Left ventricle myocardium inferior (tissue), 1 donor: Measurements from ENCODE around the gene STAT5A. TPM values are rescaled to one million over a fixed set of nuclear protein-coding genes. Genes with fewer than 3 reads are reported as not detected.
"Not testable (repeated sequence)": the region's sequence is repeated elsewhere in the genome, so short reads cannot be mapped to it uniquely, and the experiment has no call there.

Experiments used
- DNase-seq: peaks from one replicate; pipeline ENCODE4 v3.0.0-alpha.2; 2020
- H3K27ac ChIP-seq: fragments of 200-600 bp; replicated peaks from 2 replicates; pipeline ENCODE4 v1.8.0; 2021
- H3K27me3 ChIP-seq: fragments of 200-600 bp; 2 replicates; pipeline ENCODE4 v1.8.0; 2021; ENCODE audit warnings: low read depth
- H3K36me3 ChIP-seq: fragments of 200-600 bp; 2 replicates; pipeline ENCODE4 v1.8.0; 2021
- H3K4me1 ChIP-seq: fragments of 200-600 bp; 2 replicates; pipeline ENCODE4 v1.8.0; 2021
- H3K4me3 ChIP-seq: fragments of 200-600 bp; 2 replicates; pipeline ENCODE4 v1.8.0; 2021; ENCODE audit warnings: mild to moderate bottlenecking, moderate library complexity
- H3K9me3 ChIP-seq: fragments of 200-600 bp; replicated peaks from 2 replicates; pipeline ENCODE4 v1.8.0; 2021
- intact Hi-C: fragments of 100-400 bp; cut with micrococcal nuclease; formaldehyde crosslinking; loops from one replicate; pipeline ENCODE4 v1.11.0; 2022
- long read RNA-seq: library from polyadenylated mRNA; unstranded; transcript quantifications from one replicate; pipeline ENCODE4 v2.0.0, GENCODE V29; 2021
- total RNA-seq: library from RNA; stranded (reverse); fragmentation: NEBNext Ultra II Directional; extraction: Animal tissue kit (Norgen Biotek cat#: 25700); gene quantifications from one replicate; pipeline ENCODE4 v1.2.1, GENCODE V29; 2021
- TF ChIP-seq, protein P1 (sequence below): fragments of 200-600 bp; IDR thresholded peaks from 2 replicates; pipeline ENCODE4 v1.8.0; 2021; ENCODE audit warnings: antibody characterized with exemption, mild to moderate bottlenecking, borderline replicate concordance
- donor health status: DM: no; HTN: yes; CAD: no; lungs with severe emphysema.

The STAT5A gene
- total RNA-seq = 16.7 TPM
- long read RNA-seq, transcript STAT5A-211 (19 exons, 3,318 nt) = major isoform, 21 of 35 reads
- long read RNA-seq, partial matches to known transcripts = 9 of 35 reads
- long read RNA-seq, other reads (novel, unspliced or antisense) = 3 of 35 reads

DNA sequence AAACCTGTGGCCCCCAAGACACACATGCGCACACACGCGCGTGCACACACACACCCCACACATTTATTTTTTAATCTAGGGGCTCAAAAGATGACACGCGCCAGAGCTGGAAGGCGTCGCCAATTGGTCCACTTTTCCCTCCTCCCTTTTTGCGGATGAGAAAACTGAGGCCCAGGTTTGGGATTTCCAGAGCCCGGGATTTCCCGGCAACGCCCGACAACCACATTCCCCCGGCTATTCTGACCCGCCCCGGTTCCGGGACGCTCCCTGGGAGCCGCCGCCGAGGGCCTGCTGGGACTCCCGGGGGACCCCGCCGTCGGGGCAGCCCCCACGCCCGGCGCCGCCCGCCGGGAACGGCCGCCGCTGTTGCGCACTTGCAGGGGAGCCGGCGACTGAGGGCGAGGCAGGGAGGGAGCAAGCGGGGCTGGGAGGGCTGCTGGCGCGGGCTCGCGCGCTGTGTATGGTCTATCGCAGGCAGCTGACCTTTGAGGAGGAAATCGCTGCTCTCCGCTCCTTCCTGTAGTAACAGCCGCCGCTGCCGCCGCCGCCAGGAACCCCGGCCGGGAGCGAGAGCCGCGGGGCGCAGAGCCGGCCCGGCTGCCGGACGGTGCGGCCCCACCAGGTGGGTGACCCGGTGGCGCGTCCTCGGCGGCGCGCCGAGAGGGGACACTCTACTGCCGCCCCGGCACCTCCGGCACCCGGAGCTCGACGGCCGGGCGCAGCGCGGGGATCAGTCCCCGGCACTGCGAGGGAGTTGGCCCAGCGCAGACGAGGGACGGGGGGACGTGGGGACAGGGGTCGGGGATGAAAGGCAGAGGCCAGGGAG is at the start of gene STAT5A:
TSS of gene STAT5A (plus strand) at position 522 of the 826 bp plus-strand sequence. CDS start 914 bp downstream, outside the sequence.
- intact Hi-C loops = no loop called here
- Histone ChIP-seq H3K9me3 (no peaks in the 10 kb centered on the region), H3K4me1 (peaks cover 56% of the 10 kb centered on the region)

GRCh38 chr17:42239576-42239975 is 48.7 kb upstream of the STAT5A start:
- peaks cover 11% of the 10 kb centered on the region for H3K4me1 ChIP-seq
- H3K4me3 ChIP-seq, DNase-seq, H3K36me3 ChIP-seq, H3K9me3 ChIP-seq, H3K27ac ChIP-seq, H3K27me3 ChIP-seq, intact Hi-C loops: not testable (repeated sequence)

More for the DNA sequence above, at the start of gene STAT5A:
- Histone ChIP-seq H3K4me3 (peak within 1 kb of the TSS; percentile 71), H3K27ac (peak within 1 kb of the TSS; percentile 89), H3K36me3 (peaks cover 3% of the 10 kb centered on the region), H3K27me3 (no peaks in the 10 kb centered on the region)
- peak; percentile 92 for DNase-seq
- TF ChIP-seq, protein P1, sequence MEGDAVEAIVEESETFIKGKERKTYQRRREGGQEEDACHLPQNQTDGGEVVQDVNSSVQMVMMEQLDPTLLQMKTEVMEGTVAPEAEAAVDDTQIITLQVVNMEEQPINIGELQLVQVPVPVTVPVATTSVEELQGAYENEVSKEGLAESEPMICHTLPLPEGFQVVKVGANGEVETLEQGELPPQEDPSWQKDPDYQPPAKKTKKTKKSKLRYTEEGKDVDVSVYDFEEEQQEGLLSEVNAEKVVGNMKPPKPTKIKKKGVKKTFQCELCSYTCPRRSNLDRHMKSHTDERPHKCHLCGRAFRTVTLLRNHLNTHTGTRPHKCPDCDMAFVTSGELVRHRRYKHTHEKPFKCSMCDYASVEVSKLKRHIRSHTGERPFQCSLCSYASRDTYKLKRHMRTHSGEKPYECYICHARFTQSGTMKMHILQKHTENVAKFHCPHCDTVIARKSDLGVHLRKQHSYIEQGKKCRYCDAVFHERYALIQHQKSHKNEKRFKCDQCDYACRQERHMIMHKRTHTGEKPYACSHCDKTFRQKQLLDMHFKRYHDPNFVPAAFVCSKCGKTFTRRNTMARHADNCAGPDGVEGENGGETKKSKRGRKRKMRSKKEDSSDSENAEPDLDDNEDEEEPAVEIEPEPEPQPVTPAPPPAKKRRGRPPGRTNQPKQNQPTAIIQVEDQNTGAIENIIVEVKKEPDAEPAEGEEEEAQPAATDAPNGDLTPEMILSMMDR = no peak

DNA sequence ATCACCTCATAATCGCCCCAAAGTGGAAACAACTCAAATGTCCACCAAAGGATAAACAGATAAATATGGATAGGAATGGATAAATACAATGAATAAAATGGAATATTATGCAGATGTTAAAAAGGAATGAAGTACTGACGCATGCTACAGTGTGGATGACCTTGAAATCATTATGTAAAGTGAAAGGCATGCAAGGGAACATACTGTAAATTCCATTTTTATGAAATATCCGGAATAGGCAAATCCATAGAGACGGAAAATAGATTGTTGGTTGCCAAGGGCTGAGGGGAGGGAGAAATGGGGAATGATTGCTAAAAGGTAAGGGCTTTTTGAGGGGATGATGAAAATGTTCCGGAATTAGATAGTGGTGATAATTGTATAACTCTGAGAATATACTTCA is 48.1 kb upstream of the STAT5A start:
- intact Hi-C loops = no loop called here
- peaks cover 9% of the 10 kb centered on the region for H3K4me1 ChIP-seq
- TF ChIP-seq, protein P1 = no peak

DNA sequence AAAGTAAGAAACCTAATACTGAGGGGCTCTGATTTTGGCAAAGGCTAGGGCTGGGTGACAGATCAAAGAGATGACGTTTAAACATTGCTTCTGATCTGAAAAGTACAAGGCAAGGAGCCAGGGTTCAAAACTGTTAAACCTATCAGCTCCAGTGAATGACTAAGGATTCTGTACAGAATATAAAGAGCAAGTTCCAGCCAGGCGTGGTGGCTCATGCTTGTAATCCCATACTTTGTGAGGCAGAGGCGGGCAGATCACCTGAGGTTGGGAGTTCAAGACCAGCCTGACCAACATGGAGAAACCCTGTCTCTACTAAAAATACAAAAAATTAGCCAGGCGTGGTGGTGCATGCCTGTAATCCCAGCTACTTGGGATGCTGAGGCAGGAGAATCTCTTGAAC is 47.4 kb upstream of the STAT5A start:
- H3K27ac ChIP-seq, H3K4me3 ChIP-seq, H3K27me3 ChIP-seq, H3K9me3 ChIP-seq, H3K4me1 ChIP-seq, DNase-seq, H3K36me3 ChIP-seq, intact Hi-C loops: not testable (repeated sequence)

More for the DNA sequence above, 48.1 kb upstream of the STAT5A start:
- no peaks in the 10 kb centered on the region for H3K9me3 ChIP-seq
- H3K27ac ChIP-seq = no peak overlapping the region
- no peak for DNase-seq
- no peaks in the 10 kb centered on the region for H3K27me3 ChIP-seq
- H3K4me3 ChIP-seq = no peak overlapping the region
- H3K36me3 ChIP-seq = no peaks in the 10 kb centered on the region

DNA sequence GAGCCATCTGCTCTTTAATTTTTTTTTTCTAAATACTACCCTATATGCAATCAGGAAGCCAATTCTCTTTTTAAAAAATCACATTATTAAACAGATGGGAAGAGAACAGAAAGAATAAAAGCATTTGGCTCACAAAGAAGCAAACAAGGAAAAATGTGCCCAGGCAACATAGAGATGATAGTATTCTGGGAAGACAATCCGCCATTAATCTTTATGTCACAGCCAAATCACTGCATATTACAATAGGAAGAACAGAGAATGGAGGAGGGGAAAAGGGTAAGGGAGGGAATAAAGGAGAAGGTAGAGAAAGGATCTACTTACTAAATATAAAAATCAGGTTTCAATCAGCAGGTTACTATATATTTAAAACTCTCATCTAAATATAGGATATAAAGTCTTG is 46.4 kb upstream of the STAT5A start:
- H3K27ac ChIP-seq = no peak overlapping the region

GRCh38 chr17:42243493-42243982 is 44.8 kb upstream of the STAT5A start:
- Histone ChIP-seq H3K27me3 (no peaks in the 10 kb centered on the region), H3K4me3 (no peak overlapping the region), H3K4me1 (peaks cover 27% of the 10 kb centered on the region), H3K9me3 (no peaks in the 10 kb centered on the region), H3K27ac (no peak overlapping the region), H3K36me3 (no peaks in the 10 kb centered on the region)
- no peak for DNase-seq
- TF ChIP-seq, protein P1 = no peak
- intact Hi-C loops = no loop called here

More for the DNA sequence above, 46.4 kb upstream of the STAT5A start:
- Histone ChIP-seq H3K4me3 (no peak overlapping the region), H3K9me3 (no peaks in the 10 kb centered on the region), H3K27me3 (no peaks in the 10 kb centered on the region), H3K36me3 (no peaks in the 10 kb centered on the region), H3K4me1 (peaks cover 14% of the 10 kb centered on the region)
- DNase-seq = no peak
- intact Hi-C loops = no loop called here
- TF ChIP-seq, protein P1 = no peak

GRCh38 chr17:42244116-42244515 is 44.2 kb upstream of the STAT5A start:
- H3K4me1 ChIP-seq = peaks cover 31% of the 10 kb centered on the region
- DNase-seq, H3K4me3 ChIP-seq, H3K27ac ChIP-seq, intact Hi-C loops, H3K27me3 ChIP-seq, H3K9me3 ChIP-seq, H3K36me3 ChIP-seq: not testable (repeated sequence)

DNA sequence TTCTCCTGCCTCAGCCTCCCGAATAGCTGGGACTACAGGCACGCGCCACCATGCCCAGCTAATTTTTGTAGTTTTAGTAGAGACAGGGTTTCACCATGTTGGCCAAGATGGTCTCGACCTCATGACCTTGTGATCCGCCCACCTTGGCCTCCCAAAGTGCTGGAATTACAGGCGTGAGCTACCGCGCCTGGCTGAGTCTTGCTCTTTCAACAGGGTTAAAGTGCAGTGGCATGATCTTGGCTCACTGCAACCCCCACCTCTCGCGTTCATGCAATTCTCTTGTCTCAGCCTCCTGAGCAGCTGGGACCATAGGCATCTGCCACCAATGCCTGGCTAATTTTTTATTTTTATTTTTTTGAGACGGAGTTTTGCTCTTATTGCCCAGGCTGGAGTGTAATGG is 43.1 kb upstream of the STAT5A start:
- H3K4me3 ChIP-seq, H3K27ac ChIP-seq, H3K9me3 ChIP-seq, H3K36me3 ChIP-seq, DNase-seq, intact Hi-C loops, H3K27me3 ChIP-seq: not testable (repeated sequence)
- peaks cover 41% of the 10 kb centered on the region for H3K4me1 ChIP-seq
